ENCODE results near the gene PAK5. TPM values are rescaled to one million over a fixed set of nuclear protein-coding genes. Genes with fewer than 3 reads are reported as not detected.

The PAK5 gene
- total RNA-seq, 1 donor from 2014 or later: 55.7 TPM

- no peak for DNase-seq
Measured at GRCh38 chr20:9574181-9574580, 264.7 kb downstream of the PAK5 start.

DNA sequence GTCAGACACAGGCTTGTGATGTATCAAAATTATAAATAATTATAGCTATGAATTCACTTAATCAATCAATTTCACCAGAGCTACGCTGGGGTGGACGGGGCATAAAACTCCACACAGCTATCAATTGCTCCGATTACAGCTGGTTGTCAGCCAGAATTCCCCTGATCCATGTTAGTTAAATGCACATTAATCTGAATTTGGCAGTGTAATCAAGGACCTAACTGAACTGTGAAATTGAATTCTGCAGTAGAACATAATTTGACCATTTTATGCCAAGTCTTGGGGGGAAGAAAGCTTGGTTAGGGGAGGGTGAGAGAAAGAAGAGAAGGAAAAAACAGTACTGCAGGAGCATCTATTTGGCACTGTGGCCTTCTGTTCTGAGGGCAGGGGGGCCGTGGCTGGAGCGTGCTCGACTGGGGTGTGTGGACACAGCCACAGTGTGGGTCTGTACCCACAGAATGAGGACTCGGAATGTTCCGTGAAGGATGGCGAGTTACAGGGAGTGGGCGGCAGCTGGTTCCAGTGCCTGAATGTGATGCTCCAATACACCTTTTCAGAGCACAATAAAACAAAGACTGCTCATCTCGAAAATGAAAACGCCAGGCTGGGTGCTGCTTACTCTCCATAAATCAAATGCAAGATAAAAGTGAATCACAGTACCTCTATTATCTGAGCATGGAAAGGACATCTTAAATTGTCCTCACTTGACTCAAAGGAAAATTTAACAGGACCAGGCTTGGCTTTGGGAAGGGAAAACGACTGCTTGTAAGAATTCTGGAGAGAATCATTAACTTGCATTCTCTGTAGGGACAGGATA is 265.3 kb downstream of the PAK5 start:
- peak; percentile 30 for DNase-seq

GRCh38 chr20:9572670-9573069 is 266.2 kb downstream of the PAK5 start:
- DNase-seq: no peak

GRCh38 chr20:9571783-9572182 is 267.1 kb downstream of the PAK5 start:
- no peak for DNase-seq

- DNase-seq: no peak
Measured at GRCh38 chr20:9570612-9571011, 268.3 kb downstream of the PAK5 start.

GRCh38 chr20:9566977-9567376 is 271.9 kb downstream of the PAK5 start:
- DNase-seq: no peak

DNA sequence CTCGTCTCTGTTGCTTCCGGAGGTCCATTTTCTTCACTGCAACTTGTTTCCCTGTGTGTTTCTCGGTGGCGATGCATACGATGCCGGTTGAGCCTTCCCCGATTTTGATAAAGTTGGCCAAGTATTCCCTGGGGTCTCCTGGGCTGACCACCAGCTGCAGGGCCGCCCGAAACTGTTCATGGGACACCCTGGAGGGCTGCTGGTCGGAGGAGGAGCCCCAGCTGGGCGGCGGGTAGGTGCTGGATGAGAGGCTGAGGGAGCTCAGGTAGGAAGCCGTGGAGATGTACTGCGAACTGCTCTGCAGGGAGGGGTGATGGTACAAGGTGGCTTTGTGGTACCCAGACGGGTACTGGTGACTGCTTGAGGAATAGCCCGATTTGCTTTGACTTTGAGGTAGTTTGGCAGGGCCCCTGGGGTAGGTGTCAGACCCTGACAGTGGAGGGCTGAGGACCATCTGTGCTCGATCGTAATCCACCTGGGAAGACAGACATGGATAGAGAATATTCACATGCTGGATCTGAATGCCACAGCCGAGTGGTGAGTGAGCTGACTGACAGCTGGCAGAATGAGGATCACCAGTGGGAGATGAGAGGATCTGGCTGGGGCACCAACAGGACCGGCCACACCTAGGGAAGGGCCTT is 272.8 kb downstream of the PAK5 start:
- no peak for DNase-seq

DNA sequence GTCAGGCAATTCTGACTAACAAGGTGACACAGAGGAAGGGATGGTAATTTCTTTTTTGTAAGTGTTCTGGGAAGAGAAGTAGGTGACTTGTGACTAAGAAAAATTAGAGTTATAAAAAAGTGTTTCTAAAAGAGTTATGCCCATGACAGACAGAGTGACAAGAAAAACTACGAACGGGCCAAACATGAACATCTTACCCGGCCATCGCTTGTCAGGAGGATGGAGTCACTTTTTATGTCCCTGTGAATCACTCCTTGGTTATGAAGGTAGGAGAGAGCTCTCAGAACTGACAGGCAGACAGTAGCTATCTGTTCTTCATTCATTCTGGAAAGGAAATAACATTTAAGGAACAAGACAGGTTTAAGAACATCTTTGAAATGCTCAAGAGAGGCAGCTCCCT is 281.5 kb downstream of the PAK5 start:
- DNase-seq: no peak

DNA sequence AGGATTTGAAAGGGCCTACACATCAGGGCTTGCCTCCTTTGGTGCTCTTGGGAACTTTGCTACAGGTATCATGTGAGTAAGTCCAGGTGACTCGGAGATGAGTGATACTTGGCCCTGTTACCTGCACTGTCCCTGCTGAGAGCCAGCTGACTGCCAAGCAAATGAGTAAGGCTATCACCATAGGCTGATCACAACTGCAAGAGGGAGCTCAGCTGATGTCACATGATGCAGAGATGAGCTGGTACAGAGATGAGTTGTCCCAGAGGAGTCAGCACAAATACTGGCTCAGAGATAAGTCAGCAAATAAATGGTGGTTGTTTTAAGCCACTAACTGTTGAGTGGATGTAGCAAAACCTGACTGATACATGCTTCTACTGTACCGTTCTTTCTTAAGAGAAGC is 283.1 kb downstream of the PAK5 start:
- no peak for DNase-seq

DNA sequence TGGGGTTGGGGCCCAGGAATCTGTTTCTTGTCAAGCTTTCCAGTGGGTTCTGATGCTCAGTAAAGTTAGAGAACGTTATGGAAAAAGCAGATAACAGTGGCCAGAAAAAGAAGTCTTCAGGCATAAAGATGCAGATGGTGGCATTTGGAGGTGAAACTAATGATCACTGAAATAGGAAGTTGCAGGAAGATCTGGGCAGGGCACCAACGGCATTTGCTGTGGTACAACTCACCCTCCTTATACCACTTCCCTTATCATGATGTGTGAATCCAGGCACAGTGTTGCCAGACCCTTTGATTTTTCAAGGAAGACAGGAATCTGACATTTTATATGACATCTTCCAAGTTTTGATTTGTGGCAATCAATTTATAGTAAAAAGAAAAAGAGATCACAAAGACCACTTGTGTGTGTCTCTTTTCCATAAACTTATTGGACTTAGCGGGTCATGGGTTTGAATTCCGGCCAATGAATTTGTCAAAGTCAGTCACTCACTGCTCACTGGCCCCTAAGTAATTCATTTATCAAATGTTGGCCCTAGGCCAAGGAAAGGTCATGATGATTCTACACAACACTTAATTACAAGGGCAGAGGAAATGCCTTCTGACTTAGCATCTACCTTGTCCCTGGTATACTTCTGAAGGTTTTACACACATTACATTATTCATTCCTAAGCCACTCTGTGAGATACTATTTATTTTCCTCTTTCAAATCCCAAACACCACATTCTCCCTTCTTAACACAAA is 286.9 kb downstream of the PAK5 start:
- no peak for DNase-seq

GRCh38 chr20:9550871-9551270 is 288.0 kb downstream of the PAK5 start:
- no peak for DNase-seq

DNA sequence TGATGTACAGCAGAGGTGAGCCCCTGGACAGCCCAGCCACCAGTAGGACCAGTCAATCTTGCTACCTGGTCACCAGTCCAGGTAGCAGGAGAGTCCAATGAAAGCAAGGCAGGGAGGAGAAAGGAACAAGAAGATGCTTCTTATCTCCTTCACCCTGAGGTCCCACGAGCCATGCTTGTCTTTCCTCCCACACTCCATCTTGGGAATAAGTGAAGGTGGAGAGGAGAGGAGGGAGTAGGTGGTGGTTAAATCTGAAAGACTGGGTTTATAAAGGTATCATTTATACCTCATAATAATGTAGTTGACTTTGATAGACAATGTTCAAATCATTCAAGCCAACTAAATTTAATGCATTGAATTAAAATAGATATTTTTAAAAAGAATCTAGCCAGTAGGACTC is 288.6 kb downstream of the PAK5 start:
- no peak for DNase-seq

- DNase-seq: no peak
Measured at GRCh38 chr20:9543214-9543613, 295.7 kb downstream of the PAK5 start.

GRCh38 chr20:9535449-9535848 is 303.4 kb downstream of the PAK5 start:
- no peak for DNase-seq

DNA sequence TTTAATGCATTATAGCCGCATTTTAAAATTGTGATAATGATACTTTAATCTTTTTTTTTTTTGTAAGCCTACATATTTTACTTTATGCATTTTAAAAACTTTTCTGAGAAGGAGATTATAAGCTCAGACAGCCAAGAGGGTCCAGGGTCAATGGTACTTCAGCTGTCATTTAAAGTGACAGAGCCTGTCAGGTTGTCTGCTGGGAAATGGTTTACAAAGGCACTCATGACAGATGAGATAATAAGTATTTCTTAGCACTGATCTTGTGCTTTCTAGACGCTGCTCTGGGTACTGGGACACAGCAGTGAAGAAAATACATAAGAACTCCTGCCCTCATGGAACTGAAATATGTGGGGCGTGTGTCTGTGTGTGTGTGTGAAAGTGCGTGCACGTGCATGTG is 304.9 kb downstream of the PAK5 start:
- no peak for DNase-seq

DNA sequence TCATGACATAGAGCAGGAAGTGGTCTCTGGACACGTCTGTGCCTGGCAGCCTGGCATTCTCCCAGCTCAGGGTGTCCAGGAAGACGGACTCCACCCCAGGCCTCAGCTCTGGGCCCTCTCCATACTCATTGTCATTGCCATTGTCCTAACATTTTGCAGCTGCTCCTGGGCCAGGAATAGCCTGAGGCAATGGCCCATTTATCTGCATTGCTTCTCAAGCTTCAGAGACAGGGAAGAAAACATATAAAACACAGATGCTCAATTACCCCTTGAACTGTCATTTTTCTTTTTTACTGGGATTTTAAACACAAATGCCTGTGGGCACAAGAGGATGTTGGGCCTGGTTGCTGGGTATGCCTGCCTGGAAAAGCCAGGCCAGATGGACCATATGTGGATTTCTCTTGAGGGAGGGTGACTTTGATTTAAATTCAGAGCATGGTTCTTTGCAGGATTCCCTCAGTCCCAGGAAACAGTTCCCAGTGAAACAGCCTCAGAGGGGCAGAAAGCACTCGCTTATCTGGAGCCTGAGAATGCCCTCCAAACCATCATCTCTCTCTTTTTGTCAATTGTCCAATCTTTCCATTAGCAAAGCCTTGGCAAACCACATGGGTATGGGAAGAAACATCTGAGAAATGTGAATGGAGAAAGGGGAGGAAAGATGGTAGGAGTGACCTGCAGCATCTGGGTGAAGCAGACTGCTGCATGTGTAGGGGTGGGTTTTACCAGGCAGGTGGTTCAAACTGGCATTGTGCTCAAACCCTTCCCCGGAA is 306.6 kb downstream of the PAK5 start:
- no peak for DNase-seq

DNA sequence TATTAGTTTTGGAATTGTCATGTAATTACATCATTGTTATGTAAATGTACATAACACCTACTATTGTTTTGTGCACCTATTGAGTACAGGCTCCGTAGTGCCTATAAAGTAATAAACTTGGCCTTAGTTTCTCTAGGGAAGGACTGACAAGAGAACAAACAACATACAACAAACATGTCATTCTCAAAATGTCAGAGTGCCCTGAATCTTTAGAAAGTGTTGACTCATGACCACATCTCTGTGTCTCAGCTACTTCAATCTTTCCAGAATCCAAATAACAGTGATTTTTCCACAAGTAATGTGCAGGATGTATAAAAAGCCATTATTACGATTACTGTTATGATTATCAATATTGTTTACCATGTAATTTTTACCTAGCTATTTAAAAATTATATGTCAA is 307.3 kb downstream of the PAK5 start:
- no peak for DNase-seq

GRCh38 chr20:9523636-9524035 is 315.2 kb downstream of the PAK5 start:
- DNase-seq: no peak

DNA sequence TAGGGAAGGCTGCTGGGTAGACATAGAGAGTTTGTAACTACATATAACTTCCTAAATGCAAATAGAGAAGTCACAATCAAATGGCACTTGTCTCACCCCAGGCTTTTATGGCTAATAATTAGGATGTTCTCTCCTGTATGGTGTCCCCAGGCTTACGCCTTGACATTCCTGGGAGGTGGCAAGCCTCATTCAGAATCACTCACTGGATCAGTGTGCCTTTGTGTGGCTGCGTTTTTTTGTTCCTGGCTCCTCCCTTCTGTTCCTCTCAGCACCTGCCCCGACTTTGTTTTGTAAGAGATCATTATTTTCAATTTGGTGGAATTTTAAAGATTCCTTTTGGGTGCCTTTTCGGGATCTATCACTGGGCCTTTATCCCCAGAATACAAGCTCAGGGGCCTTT is 318.8 kb downstream of the PAK5 start:
- no peak for DNase-seq

DNA sequence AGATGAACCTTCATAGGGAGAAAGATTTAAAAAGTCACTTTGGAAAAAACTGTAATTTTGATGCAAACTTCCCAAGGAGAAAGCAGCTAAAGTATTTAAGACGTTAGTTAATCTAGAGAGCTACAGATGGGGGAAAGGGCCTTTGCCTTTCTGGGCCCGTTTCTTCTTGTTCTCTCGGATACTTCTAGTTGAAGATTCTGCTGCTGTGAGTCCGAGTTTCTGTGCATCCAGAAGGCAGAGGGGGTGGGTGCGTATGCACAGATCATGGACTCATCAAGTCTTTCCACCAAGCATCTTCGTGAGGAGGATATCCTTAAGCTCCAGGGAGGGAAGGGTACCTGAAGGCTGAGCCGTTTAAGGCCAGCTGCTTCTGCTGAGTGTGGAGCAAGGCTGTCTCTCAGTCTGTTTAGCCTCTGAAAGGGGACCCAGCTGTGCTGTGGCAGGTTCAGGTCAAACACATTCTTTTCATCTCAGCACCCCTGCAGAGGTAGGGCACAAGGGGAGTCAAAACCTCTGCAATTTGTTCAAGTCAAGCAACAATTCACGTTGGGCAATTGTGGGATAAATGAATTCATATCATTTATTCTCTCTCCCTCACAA is 320.2 kb downstream of the PAK5 start:
- DNase-seq: no peak

DNA sequence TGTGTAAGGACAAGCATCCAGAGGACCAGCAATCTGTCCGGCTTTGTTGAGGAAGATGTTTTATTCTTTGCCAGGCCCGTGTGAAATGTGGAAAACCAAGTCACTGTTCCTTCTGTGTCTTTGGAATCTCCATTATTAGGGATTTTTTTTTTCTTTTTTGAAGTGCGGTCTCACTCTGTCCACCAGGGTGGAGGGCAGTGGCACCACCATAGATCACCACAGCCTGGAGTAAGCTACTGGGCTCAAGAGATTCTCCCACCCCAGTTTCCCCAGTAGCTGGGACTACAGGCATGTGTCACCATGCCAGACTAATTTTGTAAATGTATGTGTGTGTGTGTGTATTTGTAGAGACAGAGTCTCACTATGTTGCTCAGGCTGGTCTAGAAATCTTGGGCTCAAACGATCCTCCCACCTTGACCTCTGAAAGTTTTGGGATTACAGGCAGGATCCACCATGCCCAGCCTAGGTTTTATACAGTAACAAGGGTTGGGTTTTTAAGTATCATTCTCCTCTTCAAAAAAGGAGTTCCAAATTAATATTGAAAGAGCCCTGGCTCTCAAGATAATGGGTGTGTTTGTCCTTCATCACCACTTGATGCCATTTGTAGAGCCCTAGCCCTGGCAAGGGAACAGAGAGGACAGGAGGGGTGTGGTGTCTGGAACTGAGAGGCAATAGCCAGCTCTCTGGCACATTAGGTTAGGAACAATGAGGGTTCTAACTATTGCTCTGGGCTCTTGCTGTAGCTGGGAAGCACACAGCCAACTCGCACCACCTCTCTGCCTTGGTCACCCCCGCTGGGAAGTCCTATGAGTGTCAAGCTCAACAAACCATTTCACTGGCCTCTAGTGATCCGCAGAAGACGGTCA is 321.3 kb downstream of the PAK5 start:
- no peak for DNase-seq

All from occipital lobe (tissue), 2 donors.